ENCODE measurements around the gene HNRNPL. TPM values are rescaled to one million over a fixed set of nuclear protein-coding genes. Genes with fewer than 3 reads are reported as not detected.

The HNRNPL gene
- total and polyA plus RNA-seq, 9 of the 15 experiments (the other 6 are each of a cell fraction or from before 2014, with no cell fraction given), result 39.5 to 610 (median 299) TPM

GRCh38 chr19:38862321-38863059 is 12.7 kb upstream of the HNRNPL start (continued):
- TF ChIP-seq ZNF511 (CRISPR knock-in tag; IDR thresholded peaks at IDR 0.05) (no peak), ESRRA (IDR thresholded peaks at IDR 0.05; ENCODE audit: borderline replicate concordance, low read depth) (peak; percentile 56; the same call in 1 of the 2 replicates), RFX1 (IDR thresholded peaks at IDR 0.05) (no peak), ZNF184 (CRISPR knock-in tag; IDR thresholded peaks at IDR 0.05) (no peak), KLF16 (IDR thresholded peaks at IDR 0.05) (peak; percentile 61; the same call in 1 of the 2 replicates), ZNF263 (CRISPR knock-in tag; IDR thresholded peaks at IDR 0.05; ENCODE audit: borderline replicate concordance) (peak; percentile 42; the same call in 1 of the 2 replicates), ZNF707 (CRISPR knock-in tag; conservative IDR thresholded peaks at IDR 0.05) (no peak), MTA1 (IDR thresholded peaks at IDR 0.05; ENCODE audit: borderline replicate concordance) (peak; percentile 84; the same call in 1 of the 2 replicates), TRIM24 (IDR thresholded peaks at IDR 0.05) (peak in 1 of 2 experiments; percentile 63; a peak in 1 of 4 replicates), HMG20B (CRISPR knock-in tag; IDR thresholded peaks at IDR 0.05) (no peak), NRF1 (conservative IDR thresholded peaks at IDR 0.05 in 1 of 2, IDR thresholded peaks at IDR 0.05 in 1 of 2) (0 out of 4 replicates have a peak, but pooled peaks of 1 of the 2 experiments have one; percentile 13), E2F5 (CRISPR knock-in tag; IDR thresholded peaks at IDR 0.05) (no peak), RBM34 (IDR thresholded peaks at IDR 0.05; ENCODE audit: borderline replicate concordance, insufficient read depth, low read length) (no peak), KLF6 (CRISPR knock-in tag; IDR thresholded peaks at IDR 0.05; ENCODE audit: borderline replicate concordance) (no peak), ZNF561 (CRISPR knock-in tag; conservative IDR thresholded peaks at IDR 0.05) (no peak), PRDM10 (IDR thresholded peaks at IDR 0.05; ENCODE audit: partially characterized antibody) (peak; percentile 23)
- TF ChIP-seq, protein P1, sequence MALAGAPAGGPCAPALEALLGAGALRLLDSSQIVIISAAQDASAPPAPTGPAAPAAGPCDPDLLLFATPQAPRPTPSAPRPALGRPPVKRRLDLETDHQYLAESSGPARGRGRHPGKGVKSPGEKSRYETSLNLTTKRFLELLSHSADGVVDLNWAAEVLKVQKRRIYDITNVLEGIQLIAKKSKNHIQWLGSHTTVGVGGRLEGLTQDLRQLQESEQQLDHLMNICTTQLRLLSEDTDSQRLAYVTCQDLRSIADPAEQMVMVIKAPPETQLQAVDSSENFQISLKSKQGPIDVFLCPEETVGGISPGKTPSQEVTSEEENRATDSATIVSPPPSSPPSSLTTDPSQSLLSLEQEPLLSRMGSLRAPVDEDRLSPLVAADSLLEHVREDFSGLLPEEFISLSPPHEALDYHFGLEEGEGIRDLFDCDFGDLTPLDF (CRISPR knock-in tag; IDR thresholded peaks at IDR 0.05), result no peak
- TF ChIP-seq, protein P2, sequence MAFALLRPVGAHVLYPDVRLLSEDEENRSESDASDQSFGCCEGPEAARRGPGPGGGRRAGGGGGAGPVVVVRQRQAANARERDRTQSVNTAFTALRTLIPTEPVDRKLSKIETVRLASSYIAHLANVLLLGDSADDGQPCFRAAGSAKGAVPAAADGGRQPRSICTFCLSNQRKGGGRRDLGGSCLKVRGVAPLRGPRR (CRISPR knock-in tag; IDR thresholded peaks at IDR 0.05), result no peak
- TF ChIP-seq, protein P3, sequence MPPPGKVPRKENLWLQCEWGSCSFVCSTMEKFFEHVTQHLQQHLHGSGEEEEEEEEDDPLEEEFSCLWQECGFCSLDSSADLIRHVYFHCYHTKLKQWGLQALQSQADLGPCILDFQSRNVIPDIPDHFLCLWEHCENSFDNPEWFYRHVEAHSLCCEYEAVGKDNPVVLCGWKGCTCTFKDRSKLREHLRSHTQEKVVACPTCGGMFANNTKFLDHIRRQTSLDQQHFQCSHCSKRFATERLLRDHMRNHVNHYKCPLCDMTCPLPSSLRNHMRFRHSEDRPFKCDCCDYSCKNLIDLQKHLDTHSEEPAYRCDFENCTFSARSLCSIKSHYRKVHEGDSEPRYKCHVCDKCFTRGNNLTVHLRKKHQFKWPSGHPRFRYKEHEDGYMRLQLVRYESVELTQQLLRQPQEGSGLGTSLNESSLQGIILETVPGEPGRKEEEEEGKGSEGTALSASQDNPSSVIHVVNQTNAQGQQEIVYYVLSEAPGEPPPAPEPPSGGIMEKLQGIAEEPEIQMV (tag; conservative IDR thresholded peaks at IDR 0.05; ENCODE audit: low read depth), result peak; percentile 70
